GM19372 (cell line): ENCODE data around the gene MFSD2A.
"Not testable (repeated sequence)": the region's sequence is repeated elsewhere in the genome, so short reads cannot be mapped to it uniquely, and the experiment has no call there.

Experiments
- ATAC-seq: cut with Tn5 transposase; IDR thresholded peaks from one replicate; pipeline ENCODE4 v1.9.1; 2021; ENCODE audit warnings: mild to moderate bottlenecking, low read depth, moderate library complexity; ENCODE audit not compliant: unreplicated experiment

The MFSD2A gene

GRCh38 chr1:39996396-39997004 lies 41.6 kb downstream of the MFSD2A start:
- ATAC-seq: no peak

- ATAC-seq: no peak
These were observed 46.5 kb downstream of the MFSD2A start for GRCh38 chr1:40001456-40001855.

DNA sequence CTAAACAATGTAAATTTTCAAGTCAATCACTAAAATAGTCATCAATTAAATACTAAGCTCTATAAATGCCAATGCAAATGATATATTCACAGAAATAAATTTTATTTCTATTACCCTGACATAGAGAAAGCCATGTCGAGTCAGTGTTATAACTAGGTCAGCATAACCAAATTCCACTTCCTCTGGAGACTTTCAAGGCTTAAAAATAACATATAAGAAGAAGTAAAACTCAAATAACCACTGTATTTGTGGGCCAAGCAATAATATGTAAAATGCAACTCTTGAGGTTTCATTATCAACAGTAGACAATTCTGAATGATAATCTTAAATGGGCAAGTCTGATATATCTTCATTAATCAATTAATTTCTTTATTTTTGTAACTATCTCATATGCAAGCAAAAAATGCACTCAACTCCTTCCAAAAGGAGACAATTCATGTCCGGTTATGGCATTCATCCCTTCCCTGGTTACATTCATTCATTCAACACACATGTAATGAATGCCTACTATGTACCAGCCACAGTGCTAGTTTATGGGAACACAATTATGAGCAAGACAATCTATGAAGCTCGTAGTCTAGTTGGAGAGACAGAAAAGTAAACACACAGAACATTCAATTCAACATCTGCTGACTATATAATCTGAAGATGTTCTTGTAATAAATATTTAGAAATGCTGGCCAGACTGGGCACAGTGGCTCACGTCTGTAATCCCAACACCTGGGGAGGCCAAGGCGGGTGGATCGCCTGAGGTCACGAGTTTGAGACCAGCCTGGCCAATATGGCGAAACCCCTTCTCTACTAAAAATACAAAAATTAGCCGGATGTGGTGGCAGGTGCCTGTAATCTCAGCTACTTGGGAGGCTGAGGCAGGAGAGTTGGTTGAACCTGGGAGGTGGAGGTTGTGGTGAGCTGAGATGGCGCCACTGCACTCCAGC lies 48.5 kb downstream of the MFSD2A start:
- no peak for ATAC-seq

DNA sequence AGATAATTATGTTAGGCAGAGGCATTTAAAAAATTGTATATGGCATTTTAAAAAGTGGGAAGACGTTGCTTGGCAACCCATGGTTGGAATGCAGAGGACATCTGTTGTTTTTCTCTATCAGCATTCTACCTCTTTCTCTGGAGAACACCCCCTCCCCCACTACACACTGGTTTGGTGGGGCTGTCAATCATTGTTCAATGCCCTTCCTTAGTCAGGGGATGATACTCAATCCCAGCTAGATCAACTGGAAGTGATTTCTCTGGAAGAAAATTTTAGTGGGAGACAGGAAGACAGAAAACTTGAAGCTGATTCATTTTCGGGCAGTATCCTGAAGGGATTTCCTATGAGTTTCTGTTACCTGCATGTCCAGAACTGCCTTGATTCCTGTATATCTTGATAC lies 49.9 kb downstream of the MFSD2A start:
- no peak for ATAC-seq

- ATAC-seq: not testable (repeated sequence)
These were observed 52.6 kb downstream of the MFSD2A start for GRCh38 chr1:40007481-40008034.

- ATAC-seq: no peak
These were observed 56.3 kb downstream of the MFSD2A start for GRCh38 chr1:40011198-40011597.

DNA sequence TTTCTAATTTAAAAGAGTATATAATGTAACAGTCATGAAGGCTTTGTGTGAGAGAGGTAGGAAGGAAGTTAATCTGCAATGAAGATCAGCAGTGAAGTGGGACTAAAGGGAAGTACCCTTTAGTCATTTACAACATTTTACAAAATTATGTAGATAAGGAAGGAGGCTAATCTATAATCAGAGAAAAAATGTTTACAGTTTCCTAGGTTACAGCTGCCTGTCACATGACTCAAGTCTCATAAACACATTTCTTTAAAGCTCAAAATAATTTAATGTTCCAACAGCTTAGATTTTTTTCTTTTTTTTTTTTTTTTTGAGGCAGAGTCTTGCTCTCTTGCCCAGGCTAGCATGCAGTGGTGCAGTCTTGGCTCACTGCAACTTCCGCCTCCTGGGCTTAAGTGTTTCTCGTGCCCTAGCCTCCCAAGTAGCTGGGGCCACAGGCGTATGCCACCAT lies 59.3 kb downstream of the MFSD2A start:
- no peak for ATAC-seq

GRCh38 chr1:40014812-40015594 lies 60.1 kb downstream of the MFSD2A start:
- ATAC-seq: no peak

GRCh38 chr1:40017951-40018575 lies 63.1 kb downstream of the MFSD2A start:
- ATAC-seq: no peak
